HG03469 (cell line): ENCODE data around the gene PYGM.

Source experiments
- ATAC-seq: cut with Tn5 transposase; IDR thresholded peaks from one replicate; pipeline ENCODE4 v1.9.1; 2021; ENCODE audit warnings: mild to moderate bottlenecking, moderate library complexity, moderate number of reproducible peaks; ENCODE audit not compliant: unreplicated experiment

PYGM gene

GRCh38 chr11:64759722-64760719 lies at the start of gene PYGM:
Gene PYGM (minus strand): TSS chr11:64759974. CDS start chr11:64759898, 76 bp downstream.
- ATAC-seq, result no peak

- ATAC-seq, result no peak
These were observed 45.7 kb upstream of the PYGM start for GRCh38 chr11:64805481-64805880.

GRCh38 chr11:64804346-64805210 lies 44.8 kb upstream of the PYGM start:
- no peak for ATAC-seq

- ATAC-seq, result no peak
These were observed 44.1 kb upstream of the PYGM start for GRCh38 chr11:64803846-64804345.

- ATAC-seq, result peak; percentile 43
These were observed 43.5 kb upstream of the PYGM start, which contains the start of gene MAP4K2 for GRCh38 chr11:64803158-64803845. Gene MAP4K2 (minus strand): TSS chr11:64803214. CDS start chr11:64803149, 65 bp downstream.

GRCh38 chr11:64802370-64803157 lies 42.8 kb upstream of the PYGM start:
- peak; percentile 14 for ATAC-seq

- no peak for ATAC-seq
These were observed 42.0 kb upstream of the PYGM start for GRCh38 chr11:64801561-64802369.

GRCh38 chr11:64801158-64801464 lies 41.3 kb upstream of the PYGM start:
- no peak for ATAC-seq

GRCh38 chr11:64800303-64801157 lies 40.8 kb upstream of the PYGM start:
- ATAC-seq, result no peak

- ATAC-seq, result no peak
These were observed 40.0 kb upstream of the PYGM start for GRCh38 chr11:64799623-64800302.

GRCh38 chr11:64799256-64799622 lies 39.5 kb upstream of the PYGM start:
- no peak for ATAC-seq

GRCh38 chr11:64796757-64797541 lies 37.2 kb upstream of the PYGM start:
- ATAC-seq, result no peak

- no peak for ATAC-seq
These were observed 36.4 kb upstream of the PYGM start for GRCh38 chr11:64796047-64796756.

- ATAC-seq, result no peak
These were observed 34.8 kb upstream of the PYGM start for GRCh38 chr11:64794526-64794925.

- no peak for ATAC-seq
These were observed 33.7 kb upstream of the PYGM start for GRCh38 chr11:64793271-64794160.
